ENCODE results near the gene SPATA24.
A peak's percentile ranks its signal among the peaks of the same experiment; 100 is the strongest.
"Not testable (repeated sequence)": the region's sequence is repeated elsewhere in the genome, so short reads cannot be mapped to it uniquely, and the experiment has no call there.

The SPATA24 gene

GRCh38 chr5:139403787-139404483 lies at the start of gene SPATA24:
Gene SPATA24, minus strand, starts transcription at chr5:139404089. Its CDS starts 29 bp downstream, at chr5:139404060.
- peak; percentile 99 for DNase-seq (ENCODE audit: low read depth, low spot score)

DNA sequence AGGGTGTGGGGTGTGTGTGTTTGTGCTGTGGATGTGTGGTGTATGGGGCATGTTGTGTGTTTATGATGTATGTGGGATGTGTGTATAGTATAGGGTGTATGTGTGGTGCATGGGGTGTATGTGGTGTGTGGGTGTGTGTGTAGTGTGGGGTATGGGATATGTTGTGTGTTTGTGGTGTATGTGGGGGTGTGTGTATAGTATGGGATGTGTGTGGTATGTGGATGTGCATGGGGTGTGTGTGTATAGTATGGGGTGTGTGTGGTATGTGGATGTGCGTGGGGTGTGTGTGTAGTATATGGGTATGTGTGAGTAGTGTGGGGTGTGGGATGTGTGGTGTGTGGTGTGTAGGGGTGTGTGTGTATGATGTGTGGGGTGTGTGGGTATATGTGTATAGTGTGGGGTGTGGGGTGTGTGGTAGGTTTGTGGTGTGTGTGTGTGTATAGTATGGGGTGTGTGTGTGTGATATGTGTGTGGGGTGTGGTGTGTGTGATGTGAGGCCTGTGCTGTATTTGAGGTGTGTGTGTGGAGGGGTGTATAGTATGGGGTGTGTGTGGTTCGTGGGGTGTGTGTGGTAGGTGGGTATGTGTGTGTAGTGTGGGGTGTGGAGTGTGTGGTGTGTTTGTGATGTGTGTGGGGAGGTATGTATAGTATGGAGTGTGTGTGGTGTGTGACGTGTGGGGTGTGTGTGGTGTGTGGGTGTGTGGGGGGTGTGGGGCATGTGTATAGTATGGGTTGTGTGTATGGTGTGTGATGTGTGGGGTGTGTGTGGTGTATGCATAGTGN lies 48.2 kb upstream of the SPATA24 start:
- no peak for DNase-seq (ENCODE audit: low read depth, low spot score)

GRCh38 chr5:139451176-139451575 lies 47.3 kb upstream of the SPATA24 start:
- no peak for DNase-seq (ENCODE audit: low read depth, low spot score)

DNA sequence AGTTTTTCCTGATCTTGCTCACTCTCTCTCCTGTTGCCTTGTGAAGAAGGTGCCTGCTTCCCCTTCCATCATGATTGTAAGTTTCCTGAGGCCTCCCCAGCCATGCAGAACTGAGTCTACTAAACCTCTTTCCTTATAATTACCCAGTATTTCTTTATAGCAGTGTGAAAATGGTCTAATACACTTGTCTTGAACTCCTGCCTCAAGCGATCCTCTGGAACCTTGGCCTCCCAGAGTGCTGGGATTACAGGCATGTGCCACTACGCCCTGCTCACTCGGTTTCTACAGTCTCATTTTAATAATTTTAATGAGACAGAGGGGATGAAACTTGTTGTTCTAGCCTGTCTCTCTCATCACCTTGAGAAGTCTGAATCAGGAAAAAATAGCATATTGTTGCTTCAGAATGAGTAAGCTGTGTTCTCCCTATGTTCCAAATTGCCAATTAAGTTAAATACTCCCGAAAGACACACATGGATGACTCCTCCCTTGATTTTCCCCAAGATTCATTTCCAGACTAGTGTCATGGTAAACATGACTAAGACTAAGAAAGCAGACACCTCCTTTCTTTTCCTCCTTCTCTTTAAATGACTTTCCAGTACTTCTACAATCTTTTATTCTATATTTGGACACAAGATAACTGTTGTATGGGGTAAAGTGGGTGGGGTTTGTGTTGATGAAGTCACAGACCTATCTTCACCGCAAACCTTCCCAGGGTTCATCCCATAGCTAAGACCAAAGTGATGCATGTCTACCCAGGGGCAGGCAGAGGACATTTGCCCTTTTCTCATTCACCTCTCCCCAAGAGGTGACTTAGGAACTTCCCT lies 43.3 kb upstream of the SPATA24 start:
- no peak for DNase-seq (ENCODE audit: low read depth, low spot score)

DNA sequence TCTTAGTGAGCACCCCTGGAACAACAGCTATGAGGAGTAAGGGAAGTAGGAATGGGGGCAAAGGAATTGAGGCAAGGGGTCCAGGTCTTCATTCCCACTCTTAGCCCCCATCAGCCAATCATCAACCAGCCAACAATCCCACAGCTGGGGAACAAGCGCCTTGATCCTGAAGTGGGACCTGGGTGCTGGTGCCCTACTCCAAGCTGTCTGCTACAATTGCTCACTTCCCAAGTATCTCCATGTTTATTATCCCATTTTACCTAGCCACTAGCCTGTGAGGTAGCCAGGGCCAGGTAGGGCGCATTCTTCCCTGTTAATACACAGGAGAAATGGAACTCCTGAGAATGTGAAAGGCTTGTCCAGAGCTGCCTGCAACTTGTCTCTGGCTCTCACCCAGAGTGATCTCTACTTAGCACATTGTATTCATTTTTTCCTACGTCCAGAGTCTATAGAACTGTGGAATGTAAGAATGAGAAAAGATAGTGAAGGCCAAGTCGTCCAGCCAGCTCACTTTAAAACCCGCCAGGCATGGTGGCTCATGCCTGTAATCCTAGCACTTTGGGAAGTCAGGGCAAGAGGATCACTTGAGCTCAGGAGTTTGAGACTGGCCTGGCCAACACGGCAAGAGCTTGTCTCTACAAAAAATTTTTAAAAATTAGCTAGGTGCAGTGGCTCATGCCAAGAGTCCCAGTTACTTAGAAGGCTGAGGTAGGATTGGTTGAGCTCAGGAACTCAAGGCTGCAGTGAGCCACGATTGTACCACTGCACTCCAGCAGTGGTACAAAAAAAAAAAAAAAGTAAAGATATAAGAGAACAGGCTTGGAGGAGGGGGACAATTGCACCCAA lies 41.7 kb upstream of the SPATA24 start:
- peak; percentile 80 for DNase-seq (ENCODE audit: low read depth, low spot score)

GRCh38 chr5:139443831-139444453 lies 40.1 kb upstream of the SPATA24 start:
- DNase-seq (ENCODE audit: low read depth, low spot score) = peak; percentile 59

- not testable (repeated sequence) for DNase-seq (ENCODE audit: low read depth, low spot score)
These were observed 36.5 kb upstream of the SPATA24 start for GRCh38 chr5:139440416-139440815.

DNA sequence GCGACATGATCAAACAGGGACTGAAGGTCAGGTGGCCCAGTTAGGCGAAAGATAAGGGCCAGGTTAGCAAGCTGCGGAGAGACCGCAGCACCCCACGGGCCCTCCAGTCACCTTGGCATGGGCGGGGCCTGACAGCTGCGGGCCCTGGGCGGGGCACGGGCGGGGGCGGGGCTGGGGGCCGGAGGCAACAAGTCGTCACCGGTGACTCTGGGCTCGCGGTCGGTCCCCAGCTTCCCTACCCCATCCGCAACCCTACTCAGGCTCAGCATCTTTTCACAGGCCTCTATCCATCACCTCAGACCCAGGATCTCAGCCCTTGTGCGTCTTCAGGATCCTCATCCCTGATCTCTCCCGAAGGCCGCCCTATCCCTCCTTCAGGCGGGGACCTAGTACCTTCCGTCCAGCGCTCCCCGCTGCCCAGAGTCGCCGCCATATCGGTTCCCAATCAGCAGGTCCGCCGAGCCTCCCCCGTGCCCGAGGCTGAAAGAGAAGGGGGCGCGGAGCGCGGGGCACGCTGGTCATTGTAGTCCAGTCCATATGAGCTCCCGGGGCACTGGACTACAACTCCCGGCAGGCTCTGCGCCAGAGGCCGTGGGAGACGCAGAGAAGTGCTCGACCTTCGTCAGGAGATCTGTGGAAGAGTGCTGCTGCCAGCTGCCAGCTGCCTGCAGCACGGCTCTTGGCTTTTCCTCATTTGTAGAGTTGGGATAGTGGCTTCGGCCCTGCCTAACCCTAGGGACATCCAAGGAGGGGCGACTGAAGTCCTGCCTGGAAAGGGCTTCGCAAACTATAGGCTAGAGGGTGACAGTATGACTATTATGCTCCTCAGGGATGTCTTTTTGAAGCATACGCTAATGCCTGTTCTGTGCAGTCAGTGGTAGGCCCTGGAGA lies 35.4 kb upstream of the SPATA24 start, which contains the start of gene DNAJC18:
Gene DNAJC18 (minus strand): TSS at position 513 of the 891 bp plus-strand sequence. CDS start 80 bp downstream, at position 433.
- DNase-seq (ENCODE audit: low read depth, low spot score) = peak; percentile 96

DNA sequence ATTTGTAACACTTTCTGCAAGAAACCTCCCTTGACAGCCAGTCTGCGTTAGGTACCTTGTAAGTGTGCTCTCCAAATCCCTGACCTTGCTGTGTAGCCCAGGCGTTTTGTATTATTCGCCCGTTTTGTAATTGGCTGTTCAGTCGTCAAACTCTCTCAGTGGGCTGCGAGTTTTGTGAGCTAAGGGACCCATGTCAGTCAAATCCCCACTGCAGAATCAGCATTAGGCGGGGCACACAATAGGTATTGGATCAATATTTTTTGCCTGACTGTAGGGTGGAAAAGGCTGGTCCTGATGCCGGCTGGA lies 34.8 kb upstream of the SPATA24 start:
- no peak for DNase-seq (ENCODE audit: low read depth, low spot score)

- no peak for DNase-seq (ENCODE audit: low read depth, low spot score)
These were observed 31.8 kb upstream of the SPATA24 start for GRCh38 chr5:139435676-139436075.

GRCh38 chr5:139431706-139432105 lies 27.8 kb upstream of the SPATA24 start:
- no peak for DNase-seq (ENCODE audit: low read depth, low spot score)

- DNase-seq (ENCODE audit: low read depth, low spot score) = no peak
These were observed 26.1 kb upstream of the SPATA24 start for GRCh38 chr5:139430015-139430414.

DNA sequence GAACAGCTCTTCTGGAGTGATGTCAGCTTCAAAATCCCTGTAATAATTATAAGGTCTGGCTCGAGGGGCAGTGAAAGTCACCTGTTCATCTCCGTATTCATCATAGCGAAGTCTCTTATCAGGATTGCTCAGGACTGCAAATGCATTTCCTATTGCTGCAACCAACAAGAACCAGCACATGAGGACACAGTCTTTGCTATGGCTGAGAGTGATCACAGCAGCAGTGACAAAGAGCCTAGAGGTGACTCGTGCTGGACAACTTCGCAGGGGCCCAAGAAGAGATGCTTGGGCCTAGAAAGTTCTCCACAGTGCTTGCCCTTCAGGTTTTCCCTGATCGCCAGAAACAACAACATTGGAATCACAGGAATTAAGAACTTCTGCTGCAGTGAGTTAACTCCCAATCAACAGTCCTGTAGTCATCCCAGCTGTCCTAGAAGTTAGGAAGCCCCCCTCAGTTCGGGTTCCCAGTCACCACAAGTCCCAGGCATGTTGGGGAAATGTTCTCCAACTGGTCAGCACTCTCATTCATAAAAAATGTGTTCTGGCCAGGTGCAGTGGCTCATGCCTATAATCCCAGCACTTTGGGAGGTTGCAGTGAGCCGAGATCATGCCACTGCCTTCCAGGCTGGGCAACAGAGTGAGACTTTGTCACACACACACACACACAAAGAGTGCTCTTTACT lies 22.5 kb upstream of the SPATA24 start:
- peak; percentile 79 for DNase-seq (ENCODE audit: low read depth, low spot score)

- no peak for DNase-seq (ENCODE audit: low read depth, low spot score)
These were observed 21.6 kb upstream of the SPATA24 start for GRCh38 chr5:139425497-139425896.

DNA sequence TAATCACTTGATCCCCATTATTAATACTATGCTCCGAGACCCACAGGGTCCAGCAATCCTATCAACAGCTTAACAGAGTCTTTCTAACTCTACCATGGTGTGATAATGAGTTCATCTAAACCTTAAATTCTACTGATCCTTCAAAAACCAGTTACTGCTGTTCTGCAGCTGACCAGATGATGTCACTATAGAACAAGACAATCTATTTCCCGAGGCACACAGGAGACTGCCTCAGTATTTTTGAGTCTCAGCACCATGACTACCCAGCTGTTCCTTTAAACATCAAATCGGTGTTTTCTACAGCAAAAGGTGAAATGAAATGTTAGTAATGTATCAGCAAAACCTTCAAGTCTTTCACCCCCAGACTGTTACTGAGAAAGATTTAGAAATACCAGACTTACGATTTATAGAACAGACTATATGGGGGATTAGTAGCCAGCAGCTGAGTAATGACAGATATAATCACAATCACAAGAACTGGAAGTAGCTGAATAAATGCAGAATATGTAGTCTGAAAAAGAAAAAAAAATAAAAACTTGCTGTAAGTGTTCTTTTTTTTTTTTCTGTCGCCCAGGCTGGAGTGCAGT lies 18.5 kb upstream of the SPATA24 start:
- peak; percentile 84 for DNase-seq (ENCODE audit: low read depth, low spot score)

DNA sequence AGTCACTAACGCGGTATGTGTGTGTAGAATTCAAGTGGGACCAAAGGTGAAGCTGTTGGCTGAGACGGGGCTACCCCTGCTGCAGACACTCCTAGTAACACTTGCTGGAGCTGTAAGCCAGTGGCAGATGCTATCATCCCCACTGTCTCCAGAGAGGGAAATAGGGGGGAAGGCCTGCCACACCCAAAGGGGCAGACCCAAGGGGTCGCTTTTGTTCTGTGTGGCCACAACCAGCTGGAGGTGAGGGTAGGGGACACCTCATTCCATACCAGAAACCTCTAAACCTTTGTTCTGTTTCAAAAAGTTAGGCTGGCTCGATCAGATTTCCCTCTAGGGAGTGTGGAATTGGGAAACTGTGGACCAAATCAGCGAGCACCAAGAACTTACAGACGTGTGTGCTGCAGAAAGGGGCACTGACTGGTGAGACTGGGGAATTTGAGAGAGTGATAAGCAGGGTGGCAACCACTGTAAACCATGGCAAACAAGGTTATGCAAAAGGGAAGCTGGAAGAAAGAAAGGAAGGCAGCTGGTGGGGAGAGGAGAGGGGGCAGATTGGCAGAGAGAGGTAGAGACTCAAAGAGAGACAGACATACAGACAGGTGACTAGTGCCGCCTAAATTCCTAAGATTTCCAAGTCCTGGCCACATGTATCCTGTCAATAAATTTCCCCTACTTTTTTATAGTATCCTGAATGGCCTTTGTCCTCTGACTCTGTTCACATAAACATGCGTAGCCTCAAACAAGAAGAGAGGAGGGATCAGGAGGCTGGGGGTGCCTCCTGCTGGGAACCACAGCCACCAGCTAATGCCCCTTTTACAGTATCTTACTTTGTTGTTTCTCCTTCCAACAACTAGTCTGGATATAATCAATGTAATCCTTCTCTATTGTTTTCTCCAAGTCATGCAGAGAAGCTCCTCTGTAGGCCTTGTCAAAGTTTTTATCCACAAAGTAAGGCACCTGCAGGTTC lies 15.6 kb upstream of the SPATA24 start:
- DNase-seq (ENCODE audit: low read depth, low spot score) = no peak

DNA sequence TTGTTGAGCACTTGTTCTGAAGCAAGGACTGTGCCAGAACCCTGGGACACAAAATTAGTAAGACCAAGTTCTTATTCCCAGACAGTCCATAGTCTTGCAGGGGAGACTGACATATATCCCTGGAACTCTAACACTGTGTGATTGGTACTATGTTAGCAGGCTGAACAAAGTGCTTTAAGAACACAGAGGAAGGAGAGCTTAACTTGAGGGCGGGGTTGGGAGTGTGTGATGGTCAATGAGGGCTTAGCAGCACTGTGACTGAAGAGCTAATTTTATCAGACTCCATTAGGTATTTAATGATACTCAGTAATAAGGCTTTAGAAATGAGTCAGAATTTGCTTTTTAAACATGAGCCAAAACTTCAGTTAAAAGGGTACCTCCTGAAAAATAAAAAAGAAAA lies 14.9 kb upstream of the SPATA24 start:
- DNase-seq (ENCODE audit: low read depth, low spot score) = no peak

- DNase-seq (ENCODE audit: low read depth, low spot score) = peak; percentile 34
These were observed 13.3 kb upstream of the SPATA24 start for GRCh38 chr5:139417214-139417613.
